ENCODE measurements around the gene IL1RAPL2. TPM values are rescaled to one million over a fixed set of nuclear protein-coding genes. Genes with fewer than 3 reads are reported as not detected.

The IL1RAPL2 gene
- polyA plus RNA-seq, 1 experiment = not detected

- no peaks in the 10 kb centered on the region for H3K36me3 ChIP-seq (ENCODE audit: control insufficient read depth, insufficient read depth, low read length)
- H3K27me3 ChIP-seq (ENCODE audit: control insufficient read depth, insufficient read depth, low read length) = no peaks in the 10 kb centered on the region
- ChIA-PET CTCF (no interaction called here), POLR2A (no interaction called here)
- H3K4me3 ChIP-seq (ENCODE audit: low read depth, low read length) = no peak overlapping the region
- TF ChIP-seq, protein P1, sequence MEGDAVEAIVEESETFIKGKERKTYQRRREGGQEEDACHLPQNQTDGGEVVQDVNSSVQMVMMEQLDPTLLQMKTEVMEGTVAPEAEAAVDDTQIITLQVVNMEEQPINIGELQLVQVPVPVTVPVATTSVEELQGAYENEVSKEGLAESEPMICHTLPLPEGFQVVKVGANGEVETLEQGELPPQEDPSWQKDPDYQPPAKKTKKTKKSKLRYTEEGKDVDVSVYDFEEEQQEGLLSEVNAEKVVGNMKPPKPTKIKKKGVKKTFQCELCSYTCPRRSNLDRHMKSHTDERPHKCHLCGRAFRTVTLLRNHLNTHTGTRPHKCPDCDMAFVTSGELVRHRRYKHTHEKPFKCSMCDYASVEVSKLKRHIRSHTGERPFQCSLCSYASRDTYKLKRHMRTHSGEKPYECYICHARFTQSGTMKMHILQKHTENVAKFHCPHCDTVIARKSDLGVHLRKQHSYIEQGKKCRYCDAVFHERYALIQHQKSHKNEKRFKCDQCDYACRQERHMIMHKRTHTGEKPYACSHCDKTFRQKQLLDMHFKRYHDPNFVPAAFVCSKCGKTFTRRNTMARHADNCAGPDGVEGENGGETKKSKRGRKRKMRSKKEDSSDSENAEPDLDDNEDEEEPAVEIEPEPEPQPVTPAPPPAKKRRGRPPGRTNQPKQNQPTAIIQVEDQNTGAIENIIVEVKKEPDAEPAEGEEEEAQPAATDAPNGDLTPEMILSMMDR (IDR thresholded peaks at IDR 0.05; ENCODE audit: insufficient read depth, low read depth, low read length) = no peak
- no peak for DNase-seq (ENCODE audit: low read depth)
These were observed 1172.2 kb downstream of the IL1RAPL2 start for GRCh38 chrX:105738162-105738561.

GRCh38 chrX:105744291-105744690, 1178.3 kb downstream of the IL1RAPL2 start:
- no peak for DNase-seq (ENCODE audit: low read depth)
- H3K4me3 ChIP-seq (ENCODE audit: low read depth, low read length) = no peak overlapping the region
- H3K36me3 ChIP-seq (ENCODE audit: control insufficient read depth, insufficient read depth, low read length) = no peaks in the 10 kb centered on the region
- H3K27me3 ChIP-seq (ENCODE audit: control insufficient read depth, insufficient read depth, low read length) = no peaks in the 10 kb centered on the region
- TF ChIP-seq, protein P1 (IDR thresholded peaks at IDR 0.05; ENCODE audit: insufficient read depth, low read depth, low read length) = no peak
- ChIA-PET POLR2A (no interaction called here), CTCF (no interaction called here)

DNA sequence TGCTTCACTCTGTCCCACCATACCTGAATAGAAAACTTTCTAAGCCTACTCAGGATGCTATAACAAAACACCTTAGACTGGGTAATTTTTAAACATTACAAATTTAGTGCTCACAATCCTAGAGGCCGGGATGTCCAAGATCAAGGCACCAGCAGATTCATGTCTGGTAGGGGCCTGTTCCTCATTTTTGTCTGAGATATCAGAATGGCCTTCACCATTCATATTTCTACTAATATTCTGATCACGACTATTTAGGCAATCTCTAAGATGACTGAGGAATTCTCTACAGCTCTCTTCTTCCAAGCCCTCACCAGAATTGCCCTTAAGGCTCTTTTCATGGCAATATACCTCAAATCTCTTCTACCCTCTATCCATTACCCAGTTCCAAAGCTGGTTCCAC, 1178.9 kb downstream of the IL1RAPL2 start:
- Histone ChIP-seq H3K36me3 (ENCODE audit: control insufficient read depth, insufficient read depth, low read length) (no peaks in the 10 kb centered on the region), H3K4me3 (ENCODE audit: low read depth, low read length) (no peak overlapping the region), H3K27me3 (ENCODE audit: control insufficient read depth, insufficient read depth, low read length) (no peaks in the 10 kb centered on the region)
- TF ChIP-seq, protein P1 (IDR thresholded peaks at IDR 0.05; ENCODE audit: insufficient read depth, low read depth, low read length) = no peak
- no peak for DNase-seq (ENCODE audit: low read depth)
- ChIA-PET CTCF (no interaction called here), POLR2A (no interaction called here)

- CTCF ChIA-PET = no interaction called here
- DNase-seq (ENCODE audit: low read depth) = no peak
- no peaks in the 10 kb centered on the region for H3K36me3 ChIP-seq (ENCODE audit: control insufficient read depth, insufficient read depth, low read length)
- POLR2A ChIA-PET = no interaction called here
- no peak overlapping the region for H3K4me3 ChIP-seq (ENCODE audit: low read depth, low read length)
- TF ChIP-seq, protein P1 (IDR thresholded peaks at IDR 0.05; ENCODE audit: insufficient read depth, low read depth, low read length) = no peak
- H3K27me3 ChIP-seq (ENCODE audit: control insufficient read depth, insufficient read depth, low read length) = no peaks in the 10 kb centered on the region
These were observed 1179.9 kb downstream of the IL1RAPL2 start for GRCh38 chrX:105745863-105746262.

DNA sequence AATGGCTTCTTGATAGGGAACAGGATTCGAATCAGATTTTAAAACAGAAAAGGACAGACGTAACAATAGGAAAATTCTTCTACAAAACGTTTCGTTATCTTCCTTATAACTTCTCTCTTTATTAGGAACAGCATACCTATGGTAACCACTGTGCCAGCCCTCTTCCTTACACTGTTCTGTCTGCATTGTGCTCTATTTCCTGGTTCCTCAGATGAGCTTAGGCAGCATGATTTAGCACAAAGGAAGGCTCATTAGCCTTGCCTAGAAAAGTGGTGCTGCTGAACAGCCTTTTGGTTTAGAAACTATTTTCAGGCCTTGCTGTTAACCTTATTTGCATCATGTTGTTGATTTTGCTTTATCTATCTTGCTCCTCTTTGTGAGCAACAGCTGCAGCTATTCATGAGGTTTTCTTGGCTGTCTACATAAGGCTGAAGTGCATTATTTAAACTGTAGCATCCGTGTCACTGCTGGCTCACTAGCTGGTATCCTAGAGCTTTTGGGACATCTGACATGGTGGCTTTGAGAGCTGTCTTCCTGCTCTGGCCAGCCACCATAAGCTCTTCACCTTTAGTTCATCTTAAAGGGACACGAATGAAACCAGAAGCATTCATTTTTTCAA, 1186.4 kb downstream of the IL1RAPL2 start:
- TF ChIP-seq, protein P1 (IDR thresholded peaks at IDR 0.05; ENCODE audit: insufficient read depth, low read depth, low read length) = no peak
- ChIA-PET CTCF (no interaction called here), POLR2A (no interaction called here)
- no peaks in the 10 kb centered on the region for H3K27me3 ChIP-seq (ENCODE audit: control insufficient read depth, insufficient read depth, low read length)
- DNase-seq (ENCODE audit: low read depth) = no peak
- H3K36me3 ChIP-seq (ENCODE audit: control insufficient read depth, insufficient read depth, low read length) = no peaks in the 10 kb centered on the region
- H3K4me3 ChIP-seq (ENCODE audit: low read depth, low read length) = no peak overlapping the region

All from BJ (cell line).